IMR-90 (cell line): Measurements from ENCODE around the gene KBTBD4.

Source experiments
- BHLHE40 ChIP-seq: fragments of 150-350 bp; IDR thresholded peaks from 2 replicates; pipeline ENCODE4 v1.6.1; 2016; ENCODE audit warnings: mild to moderate bottlenecking, low read depth, low read length
- CEBPB ChIP-seq: IDR thresholded peaks from 2 replicates; pipeline ENCODE4 v1.6.1; 2012; ENCODE audit warnings: low read depth, low read length, improper control_type of control experiment
- CHD1 ChIP-seq: IDR thresholded peaks from 2 replicates; pipeline ENCODE4 v1.6.1; 2012; ENCODE audit warnings: low read depth, low read length, improper control_type of control experiment
- POLR2A ChIP-seq: IDR thresholded peaks from 2 replicates; pipeline ENCODE4 v1.6.1; 2012; ENCODE audit warnings: mild to moderate bottlenecking, low read depth, low read length
- SMC3 ChIP-seq: fragments of 150-350 bp; IDR thresholded peaks from 2 replicates; pipeline ENCODE4 v1.6.1; 2016; ENCODE audit warnings: low read depth, mild to moderate bottlenecking, antibody characterized with exemption, low read length, moderate library complexity
- TF ChIP-seq, protein P1 (sequence below): conservative IDR thresholded peaks from 2 replicates; pipeline ENCODE4 v1.5.1; 2012; ENCODE audit warnings: mild to moderate bottlenecking, low read depth, low read length, improper control_type of control experiment

DNA sequence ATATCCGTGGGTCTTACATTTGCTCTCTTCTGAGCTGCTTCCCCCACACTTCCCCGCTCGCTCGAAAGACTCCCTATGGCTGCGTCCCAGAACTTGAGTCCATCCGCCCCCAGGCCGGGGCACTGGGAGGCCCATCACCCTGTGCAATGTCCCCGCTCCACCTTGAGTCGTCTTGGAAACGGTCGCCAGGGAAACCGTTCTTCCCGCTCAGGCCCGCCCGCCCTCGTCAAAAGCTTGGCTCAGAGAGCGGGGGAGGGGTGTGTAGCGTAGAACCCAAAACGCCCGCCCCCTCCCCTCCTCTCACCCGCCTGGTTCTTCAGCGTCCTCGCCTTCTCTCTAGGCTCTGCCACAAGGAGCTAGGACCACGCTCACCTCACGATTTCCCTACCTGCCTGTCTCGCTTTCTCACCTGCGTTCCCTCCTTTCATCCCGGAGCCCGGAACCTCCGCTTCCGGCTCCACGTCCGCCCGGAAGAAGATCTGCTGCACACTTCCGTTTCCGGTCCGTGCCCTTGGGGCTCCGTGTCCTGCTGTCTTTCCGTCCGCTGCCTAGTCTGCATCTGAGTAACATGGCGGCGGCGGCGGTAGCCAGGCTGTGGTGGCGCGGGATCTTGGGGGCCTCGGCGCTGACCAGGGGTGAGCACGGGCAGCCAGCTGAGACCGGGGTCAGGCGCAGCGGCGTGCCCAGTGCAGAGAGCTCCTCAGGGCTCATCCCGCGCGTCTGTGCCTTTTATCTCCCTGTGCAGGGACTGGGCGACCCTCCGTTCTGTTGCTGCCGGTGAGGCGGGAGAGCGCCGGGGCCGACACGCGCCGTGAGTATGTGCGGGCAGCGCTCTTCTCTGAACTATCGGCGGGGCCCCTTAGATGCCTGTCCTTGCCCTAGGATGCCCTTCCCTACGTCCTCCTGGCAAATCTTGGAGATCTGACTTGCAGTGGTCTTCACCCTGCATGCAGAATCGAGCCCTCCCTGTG lies at the start of gene KBTBD4, which contains the start of gene NDUFS3:
- peak; percentile 11 for TF ChIP-seq SMC3
- TF ChIP-seq, protein P1, sequence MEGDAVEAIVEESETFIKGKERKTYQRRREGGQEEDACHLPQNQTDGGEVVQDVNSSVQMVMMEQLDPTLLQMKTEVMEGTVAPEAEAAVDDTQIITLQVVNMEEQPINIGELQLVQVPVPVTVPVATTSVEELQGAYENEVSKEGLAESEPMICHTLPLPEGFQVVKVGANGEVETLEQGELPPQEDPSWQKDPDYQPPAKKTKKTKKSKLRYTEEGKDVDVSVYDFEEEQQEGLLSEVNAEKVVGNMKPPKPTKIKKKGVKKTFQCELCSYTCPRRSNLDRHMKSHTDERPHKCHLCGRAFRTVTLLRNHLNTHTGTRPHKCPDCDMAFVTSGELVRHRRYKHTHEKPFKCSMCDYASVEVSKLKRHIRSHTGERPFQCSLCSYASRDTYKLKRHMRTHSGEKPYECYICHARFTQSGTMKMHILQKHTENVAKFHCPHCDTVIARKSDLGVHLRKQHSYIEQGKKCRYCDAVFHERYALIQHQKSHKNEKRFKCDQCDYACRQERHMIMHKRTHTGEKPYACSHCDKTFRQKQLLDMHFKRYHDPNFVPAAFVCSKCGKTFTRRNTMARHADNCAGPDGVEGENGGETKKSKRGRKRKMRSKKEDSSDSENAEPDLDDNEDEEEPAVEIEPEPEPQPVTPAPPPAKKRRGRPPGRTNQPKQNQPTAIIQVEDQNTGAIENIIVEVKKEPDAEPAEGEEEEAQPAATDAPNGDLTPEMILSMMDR, result no peak
- peak; percentile 65; the same call in 1 of the 2 replicates for TF ChIP-seq POLR2A
- TF ChIP-seq CHD1, result no peak
- TF ChIP-seq CEBPB, result peak; percentile 8; the same call in 1 of the 2 replicates
- no peak for TF ChIP-seq BHLHE40
